HFF-Myc (cell line): Measurements from ENCODE around the gene NEDD9.

Experiments
- DNase-seq: peaks from one replicate; pipeline ENCODE4 v3.0.0-alpha.2; 2011; ENCODE audit warnings: low read depth; ENCODE audit errors: extremely low read depth
- H3K4me3 ChIP-seq: replicated peaks from 2 replicates; pipeline ENCODE4 v1.5.1; 2011; ENCODE audit warnings: low read depth, mild to moderate bottlenecking, control low read depth, low read length
- CTCF ChIP-seq: IDR thresholded peaks from 2 replicates; pipeline ENCODE4 v1.5.1; 2012; ENCODE audit warnings: mild to moderate bottlenecking, low read depth, low read length, control low read depth; ENCODE audit errors: missing control alignments

NEDD9 gene

GRCh38 chr6:11224252-11224965, 8.1 kb downstream of the NEDD9 start:
- no peak overlapping the region for H3K4me3 ChIP-seq
- no peak for TF ChIP-seq CTCF
- DNase-seq, result no peak

- H3K4me3 ChIP-seq, result no peak overlapping the region
- no peak for DNase-seq
- no peak for TF ChIP-seq CTCF
These were observed 9.1 kb downstream of the NEDD9 start for GRCh38 chr6:11223286-11223864.

- DNase-seq, result no peak
These were observed 9.8 kb downstream of the NEDD9 start for GRCh38 chr6:11222385-11223277.

GRCh38 chr6:11221623-11222384, 10.7 kb downstream of the NEDD9 start:
- DNase-seq, result no peak
- TF ChIP-seq CTCF, result no peak
- H3K4me3 ChIP-seq, result no peak overlapping the region

More at GRCh38 chr6:11222385-11223277, 9.8 kb downstream of the NEDD9 start:
- H3K4me3 ChIP-seq, result no peak overlapping the region
- no peak for TF ChIP-seq CTCF

GRCh38 chr6:11219400-11219834, 13.1 kb downstream of the NEDD9 start:
- H3K4me3 ChIP-seq, result no peak overlapping the region
- TF ChIP-seq CTCF, result no peak
- DNase-seq, result no peak
